Skeletal muscle cell (primary cell): ENCODE data around the gene HPD.
A peak's percentile ranks its signal among the peaks of the same experiment; 100 is the strongest.

Experiments used
- DNase-seq: peaks from one replicate; pipeline ENCODE4 v3.0.0-alpha.2; 2010; ENCODE audit warnings: low read depth
- H3K4me3 ChIP-seq: 2 replicates; pipeline ENCODE4 v1.5.1; 2011; ENCODE audit warnings: low read depth, mild to moderate bottlenecking, control low read depth, low read length, moderate library complexity

Gene HPD

DNA sequence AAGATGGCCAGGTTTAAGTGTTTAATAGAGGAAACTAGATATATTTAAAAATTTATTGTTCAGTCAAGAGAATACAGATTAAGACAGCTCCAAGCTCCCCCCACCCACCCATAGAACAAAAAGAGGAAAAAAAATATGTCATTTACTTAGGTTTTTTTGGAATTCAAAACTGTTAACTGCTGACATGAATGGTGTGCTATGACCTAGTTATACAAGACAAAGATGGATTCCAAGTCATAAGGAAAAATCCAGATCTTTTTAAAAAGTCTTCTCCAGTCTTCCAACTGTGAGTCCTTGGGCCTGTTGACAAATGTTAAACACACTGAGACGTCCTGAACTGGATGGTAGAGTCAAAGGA is 56.2 kb downstream of the HPD start:
- H3K4me3 ChIP-seq: peak overlapping the region; percentile 75
- no peak for DNase-seq

DNA sequence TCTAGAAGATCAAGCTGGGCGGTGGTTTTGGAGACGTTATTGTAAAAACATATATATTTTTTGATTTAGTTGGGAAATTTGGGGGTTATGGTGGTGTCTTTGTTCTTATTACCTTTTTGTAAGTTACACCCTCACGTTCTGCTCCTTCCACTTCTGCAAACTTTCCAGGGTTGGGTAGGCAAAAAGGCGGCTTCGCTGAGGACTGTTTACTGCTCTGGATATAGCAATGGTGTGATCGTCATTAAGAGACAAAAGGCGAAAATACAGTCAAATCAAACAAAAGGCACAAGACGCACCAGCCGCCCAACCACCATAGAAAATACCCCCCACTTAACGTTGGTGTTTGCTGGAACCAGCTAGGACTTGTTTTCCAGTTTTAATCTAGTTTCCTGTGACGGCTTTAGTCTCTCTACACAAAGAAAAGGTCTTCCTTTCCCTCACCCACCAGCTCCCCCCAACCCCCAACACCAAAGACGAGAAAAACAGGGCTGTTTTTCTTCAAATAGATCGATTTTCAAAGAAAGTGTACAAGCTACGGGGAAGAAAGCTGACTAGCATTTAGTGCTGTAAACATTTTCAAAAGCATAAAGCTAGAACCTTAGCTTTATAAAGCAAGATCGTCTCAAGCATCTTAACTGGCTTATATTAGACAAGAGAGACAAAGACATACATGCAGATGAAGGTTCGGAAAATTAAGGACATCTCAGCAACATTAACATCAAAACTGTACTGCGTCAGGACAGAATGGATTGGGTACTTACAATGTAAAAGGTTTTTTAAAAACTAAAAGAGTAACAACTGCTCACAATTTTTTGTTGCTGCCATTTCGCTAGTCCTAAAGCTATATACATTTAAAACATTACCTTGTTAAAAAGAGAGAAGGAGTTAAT is 56.8 kb downstream of the HPD start:
- H3K4me3 ChIP-seq: peak overlapping the region; percentile 75
- DNase-seq: no peak

DNA sequence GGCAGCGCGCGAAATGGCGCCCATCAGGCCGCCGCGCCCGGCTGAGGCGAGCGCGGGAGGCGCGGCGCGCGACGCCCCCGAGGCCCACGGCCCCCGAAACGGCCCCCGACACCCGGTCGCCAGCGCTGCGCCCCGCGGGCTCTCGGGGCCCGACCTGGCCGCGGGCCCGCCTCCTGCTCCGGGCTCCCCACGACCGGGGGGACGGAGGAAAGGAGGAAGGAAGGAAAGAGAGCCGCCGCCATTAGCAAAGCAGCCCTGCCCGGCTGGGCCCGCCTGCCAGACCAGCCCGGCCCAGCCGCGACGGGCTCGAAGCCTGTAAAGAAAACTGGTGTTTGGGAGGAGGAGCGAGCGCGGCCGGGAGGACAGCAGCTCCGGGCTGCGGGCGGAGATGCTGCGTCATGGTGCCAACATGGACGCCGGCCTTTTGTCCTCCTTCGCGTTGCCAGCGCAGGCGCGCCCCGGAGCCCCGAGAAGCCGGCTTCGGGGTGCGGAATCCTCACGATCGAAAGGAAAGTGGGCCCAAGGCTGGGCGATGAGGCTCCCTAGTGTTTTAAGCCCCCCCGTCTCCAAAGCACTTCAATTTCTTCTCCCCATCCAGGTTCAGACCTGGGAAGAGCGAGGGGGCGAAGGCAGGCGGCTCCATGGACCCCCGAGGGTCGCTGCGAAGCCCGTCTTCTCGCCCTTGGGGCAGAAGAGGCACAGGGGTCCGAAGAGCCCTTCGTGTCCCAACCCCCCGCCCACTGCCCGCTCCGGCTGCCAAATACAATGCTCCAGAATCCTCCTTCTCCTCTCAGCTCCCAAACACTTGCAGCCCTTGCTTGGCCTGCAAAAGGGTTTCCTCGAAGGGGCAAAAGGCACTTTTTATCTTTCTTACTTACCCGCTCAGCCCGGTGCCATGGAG is 57.7 kb downstream of the HPD start:
- H3K4me3 ChIP-seq: peak overlapping the region; percentile 75

DNA sequence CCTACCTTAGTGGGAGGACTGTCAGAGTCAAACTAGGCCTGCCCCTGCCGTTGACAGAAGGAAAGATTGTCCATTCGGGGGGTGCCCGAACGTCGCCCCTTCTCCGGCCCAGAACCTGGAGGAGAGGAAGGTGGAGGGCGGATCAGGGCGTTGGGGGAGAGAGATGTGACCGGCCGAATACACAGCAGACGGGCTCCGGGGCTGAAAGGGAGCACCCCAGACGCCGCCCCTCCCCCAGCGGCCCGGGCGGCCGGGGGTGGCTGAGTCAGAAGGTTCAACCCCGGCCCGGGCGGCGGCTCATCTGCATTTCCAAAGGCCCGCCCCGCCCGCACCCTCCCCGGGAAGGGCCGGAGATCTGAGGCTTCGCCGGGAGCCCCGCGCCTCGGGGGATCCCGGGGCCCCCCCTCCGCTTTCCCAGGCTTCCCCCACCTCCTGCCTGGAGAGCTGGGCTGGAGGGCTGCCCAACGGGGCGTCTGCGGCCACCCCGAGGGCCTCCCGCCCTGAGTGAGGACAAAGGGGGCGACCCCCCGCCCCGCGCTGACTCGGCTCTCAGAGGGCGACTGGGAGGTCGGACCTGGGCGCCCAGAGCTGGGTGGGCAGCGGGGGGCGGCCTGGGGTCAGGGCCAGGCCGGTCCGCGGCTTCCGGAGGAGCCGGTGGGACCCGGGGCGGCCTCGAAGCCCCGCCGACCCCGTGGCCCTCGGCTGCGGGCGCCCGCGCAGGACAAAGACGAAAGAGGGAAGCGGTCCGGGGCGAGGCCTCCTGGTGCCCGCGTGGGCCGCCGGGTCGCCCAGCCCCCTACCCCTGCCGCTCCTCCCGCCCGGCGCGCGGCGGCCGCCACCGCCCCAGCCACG is 58.6 kb downstream of the HPD start:
- DNase-seq: peak; percentile 70
- H3K4me3 ChIP-seq: peak overlapping the region; percentile 51

More for the DNA sequence above, 57.7 kb downstream of the HPD start:
- no peak for DNase-seq

DNA sequence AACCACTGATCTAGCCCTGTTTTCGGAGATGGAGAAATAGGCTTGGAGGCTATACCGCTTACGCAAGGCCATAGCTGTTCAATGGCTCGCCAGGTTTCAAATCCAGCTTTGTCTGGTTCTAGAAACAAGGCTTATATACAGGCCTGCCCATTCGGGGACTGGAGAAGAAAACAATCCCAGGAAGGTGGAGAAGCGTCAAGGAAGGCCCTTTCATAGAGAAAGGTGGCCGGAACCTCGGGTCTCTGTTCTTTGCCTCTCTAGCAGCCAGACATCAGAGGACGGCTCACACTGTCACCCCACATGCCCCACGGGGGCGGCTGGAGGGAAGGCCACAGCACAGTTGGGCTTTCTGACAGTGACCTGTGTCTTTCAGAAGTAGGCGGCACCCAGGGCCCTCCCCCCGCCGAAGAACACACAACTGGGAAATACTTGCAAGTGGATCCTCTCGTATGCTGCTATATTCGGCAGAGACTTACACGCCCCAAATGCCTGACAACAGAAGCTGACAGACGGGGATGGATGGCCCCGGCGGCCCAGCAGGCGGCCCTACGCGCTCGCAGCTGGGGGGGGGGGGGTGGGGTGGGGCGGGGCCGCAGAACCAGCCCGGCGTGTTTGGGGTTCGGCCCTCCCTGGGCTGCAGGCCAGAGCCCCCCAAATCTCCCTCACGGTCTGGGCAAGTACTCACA is 59.4 kb downstream of the HPD start:
- DNase-seq: no peak
- H3K4me3 ChIP-seq: peak overlapping the region; percentile 51

DNA sequence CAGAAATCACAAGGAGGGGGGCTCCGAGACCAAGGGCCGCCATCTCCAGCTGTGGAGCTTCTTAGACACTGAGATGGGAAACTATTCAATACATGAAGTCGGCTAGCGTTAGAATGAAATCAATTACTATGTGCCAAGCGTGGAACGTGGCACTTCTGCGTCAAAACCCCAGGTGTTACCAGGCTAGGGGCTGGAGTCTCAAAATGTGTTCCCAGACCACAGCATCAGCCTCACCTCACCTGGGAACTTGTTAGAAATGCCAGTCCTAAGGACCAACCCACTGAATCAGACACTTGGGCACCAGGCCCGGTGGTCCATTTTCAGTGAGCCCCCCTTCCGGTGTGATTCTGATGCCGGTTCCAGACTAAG is 59.9 kb downstream of the HPD start:
- DNase-seq: no peak
- peak overlapping the region; percentile 33 for H3K4me3 ChIP-seq

DNA sequence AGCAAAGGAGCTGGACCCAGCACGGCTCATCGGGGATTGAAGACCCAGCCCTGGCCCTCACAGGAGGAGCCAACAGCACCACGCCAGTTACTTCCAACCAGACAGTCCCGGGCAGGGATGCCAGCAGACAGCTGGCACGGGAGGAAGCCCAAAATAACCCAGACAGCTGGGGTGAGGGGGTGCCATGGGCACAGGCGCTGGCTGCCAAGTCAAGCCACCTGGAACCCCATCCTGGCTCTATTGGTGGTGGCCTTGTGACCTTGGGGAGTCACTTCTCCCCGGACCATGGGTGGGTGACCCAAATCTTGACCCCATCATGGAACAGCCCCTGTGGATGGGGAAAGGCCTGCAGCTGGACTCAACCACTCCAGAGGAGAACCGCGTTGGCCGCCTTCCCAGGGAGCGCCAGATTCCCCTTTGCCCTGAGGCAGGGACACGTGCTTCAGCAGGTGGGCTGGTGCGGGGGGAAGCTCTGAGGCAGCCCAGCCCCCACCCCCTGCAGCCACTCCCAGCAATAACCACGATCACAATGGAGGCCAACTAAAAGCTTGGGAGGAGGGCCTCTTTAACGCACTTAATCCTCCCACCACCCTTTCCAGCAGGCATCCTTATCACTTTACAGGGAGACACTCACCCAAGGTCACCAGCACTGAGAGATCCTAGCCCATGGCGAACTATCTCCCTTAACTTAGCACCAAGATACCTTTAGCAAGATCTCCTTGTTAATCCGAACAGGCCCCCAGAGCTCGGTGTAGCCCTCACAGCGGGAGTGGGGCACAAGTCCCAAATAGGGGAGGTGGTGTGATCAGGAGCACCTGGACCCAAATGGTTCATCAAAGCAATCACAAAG is 60.5 kb downstream of the HPD start:
- DNase-seq: no peak
- H3K4me3 ChIP-seq: peak overlapping the region; percentile 33

DNA sequence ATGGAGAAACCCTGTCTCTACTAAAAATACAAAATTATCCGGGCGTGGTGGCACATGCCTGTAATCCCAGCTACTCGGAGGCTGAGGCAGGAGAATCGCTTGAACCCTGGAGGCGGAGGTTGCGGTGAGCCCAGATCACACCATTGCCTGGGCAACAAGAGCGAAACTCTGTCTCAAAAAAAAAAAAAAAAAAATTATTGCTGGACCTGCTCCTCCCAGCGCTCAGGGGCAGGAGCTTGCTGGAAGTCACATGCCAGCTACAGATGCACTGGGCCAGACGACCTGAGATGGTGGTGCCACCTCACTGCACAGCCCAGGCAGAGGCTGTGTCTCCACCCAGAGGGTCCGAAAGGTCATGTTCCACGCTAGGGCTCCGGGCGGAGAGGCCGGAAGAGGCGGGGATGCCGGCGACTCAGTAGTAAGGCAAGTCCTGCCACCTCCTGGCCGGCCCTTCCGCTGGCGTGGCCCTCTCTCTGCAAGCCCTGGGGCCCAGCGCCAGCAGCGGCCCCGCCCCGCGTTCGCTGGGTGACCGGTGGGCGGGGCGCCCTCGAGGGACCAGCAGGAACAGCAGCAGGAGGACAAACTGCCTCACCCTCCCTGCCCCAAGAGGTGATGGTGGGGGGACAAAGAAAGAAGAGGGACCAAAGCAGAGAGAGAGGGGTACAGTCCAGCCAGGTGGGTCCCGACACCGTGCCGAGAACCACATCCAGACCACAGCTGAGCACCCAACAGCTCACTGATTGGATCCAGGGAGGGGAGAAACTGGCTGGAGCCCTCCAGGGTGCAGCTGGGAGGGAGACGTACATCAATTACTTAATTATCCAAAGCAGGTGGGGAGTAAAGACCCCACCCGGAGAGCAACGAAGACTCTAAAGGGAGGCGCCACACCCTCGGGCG is 61.6 kb downstream of the HPD start:
- H3K4me3 ChIP-seq: no peak overlapping the region
- no peak for DNase-seq

DNA sequence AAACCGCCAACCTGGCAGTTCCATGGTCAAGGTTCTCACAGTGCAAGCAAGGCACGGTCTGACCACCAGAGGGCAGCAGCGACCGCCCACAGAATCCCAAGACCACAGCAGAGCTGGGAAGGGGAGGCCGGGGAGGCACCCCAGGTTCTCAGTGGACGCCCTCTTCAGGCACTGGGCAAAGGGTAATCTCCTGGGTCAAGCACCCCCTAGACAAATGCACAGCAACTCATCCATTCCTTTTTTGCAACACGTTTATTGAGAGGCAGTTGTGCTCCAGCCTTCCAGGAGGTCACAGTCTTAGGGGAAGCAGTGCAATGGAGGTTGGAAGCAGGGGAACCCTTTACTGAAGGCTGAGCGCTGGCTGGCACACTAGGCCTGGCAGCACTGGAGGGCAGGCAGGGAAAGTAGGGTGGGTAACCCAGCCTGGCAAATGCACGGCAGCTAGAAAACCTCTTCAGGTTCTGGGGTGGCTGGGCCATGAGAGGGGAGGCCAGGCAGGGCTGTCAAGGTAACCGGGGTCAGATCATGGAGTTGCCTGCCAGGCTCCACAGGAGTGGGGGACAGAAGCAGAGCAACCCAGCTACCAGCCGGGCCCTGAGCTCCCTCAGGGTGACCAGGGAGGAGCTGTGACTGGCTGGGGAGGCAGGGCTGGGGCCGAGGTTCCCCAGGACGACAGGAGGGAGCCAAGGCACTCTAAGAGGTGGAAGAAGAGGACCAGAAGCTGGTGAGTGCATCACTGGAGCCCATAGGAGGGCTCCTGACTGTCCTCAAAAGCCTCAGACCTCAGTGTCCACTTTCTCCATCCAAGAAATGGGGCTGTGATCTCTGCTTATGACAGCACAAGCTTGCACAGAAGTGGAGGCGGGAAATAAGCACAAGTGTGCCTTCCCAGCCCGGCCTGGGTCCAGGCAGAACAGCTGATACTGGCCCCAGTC is 63.4 kb downstream of the HPD start:
- no peak for DNase-seq
- H3K4me3 ChIP-seq: peak overlapping the region; percentile 23

DNA sequence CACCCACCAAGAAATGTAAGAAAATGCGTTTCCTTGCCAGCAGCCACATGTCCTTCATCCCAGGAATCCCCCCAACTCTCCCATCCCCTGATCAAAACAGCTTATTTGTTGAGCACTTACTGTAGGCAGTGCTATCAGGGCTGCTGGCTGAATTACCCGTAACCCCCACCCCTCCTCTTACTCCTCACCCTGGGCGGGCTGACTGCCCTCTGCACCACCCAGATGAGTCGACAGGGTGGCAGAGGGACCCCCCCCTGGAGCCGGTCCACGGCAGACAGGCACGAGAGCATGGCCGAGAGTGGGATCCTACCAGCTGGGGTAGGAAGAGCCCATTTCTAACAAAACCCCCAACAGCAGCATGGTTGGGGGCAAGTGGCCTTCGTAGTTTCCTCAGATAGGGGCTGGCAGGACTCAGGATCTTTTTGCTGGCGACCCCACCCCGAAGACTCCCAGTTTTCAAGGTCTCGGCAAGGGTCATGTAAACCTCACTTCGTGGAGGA is 64.1 kb downstream of the HPD start:
- peak overlapping the region; percentile 23 for H3K4me3 ChIP-seq
- no peak for DNase-seq

DNA sequence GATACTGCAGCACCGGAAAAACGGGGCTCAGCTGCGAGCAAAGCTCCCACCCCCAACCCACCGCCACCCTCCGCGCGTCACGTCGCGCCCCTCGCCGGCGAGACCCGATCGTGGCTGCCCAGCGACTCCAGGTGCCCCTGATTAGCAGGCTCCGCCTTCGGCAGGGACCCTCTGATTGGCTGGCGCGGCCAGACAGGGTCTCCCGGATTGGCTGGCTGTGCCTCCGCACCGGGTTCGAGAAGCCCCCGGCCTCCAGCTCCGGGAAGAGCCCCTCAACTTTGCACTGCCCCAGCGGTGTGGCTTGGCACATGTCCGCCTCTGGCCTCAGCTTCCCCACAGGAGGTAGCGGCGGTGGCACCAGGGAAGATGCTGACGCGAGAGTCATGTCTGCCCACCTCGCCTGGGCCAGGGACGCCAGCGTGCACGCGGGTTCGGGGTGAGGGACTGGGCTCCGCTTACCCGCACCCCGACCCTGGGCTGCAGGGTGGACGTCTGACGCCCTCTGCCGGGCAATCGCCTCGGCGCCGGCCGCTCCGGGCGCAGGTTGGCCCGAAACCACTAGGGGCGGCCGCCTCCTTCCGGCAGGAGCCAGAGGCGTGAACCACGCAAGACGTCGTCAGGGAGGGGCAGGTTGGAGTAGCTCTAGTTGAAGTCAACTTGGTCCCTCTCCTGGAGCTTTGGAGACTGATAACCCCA is 64.7 kb downstream of the HPD start:
- peak; percentile 67 for DNase-seq
- H3K4me3 ChIP-seq: peak overlapping the region; percentile 53

DNA sequence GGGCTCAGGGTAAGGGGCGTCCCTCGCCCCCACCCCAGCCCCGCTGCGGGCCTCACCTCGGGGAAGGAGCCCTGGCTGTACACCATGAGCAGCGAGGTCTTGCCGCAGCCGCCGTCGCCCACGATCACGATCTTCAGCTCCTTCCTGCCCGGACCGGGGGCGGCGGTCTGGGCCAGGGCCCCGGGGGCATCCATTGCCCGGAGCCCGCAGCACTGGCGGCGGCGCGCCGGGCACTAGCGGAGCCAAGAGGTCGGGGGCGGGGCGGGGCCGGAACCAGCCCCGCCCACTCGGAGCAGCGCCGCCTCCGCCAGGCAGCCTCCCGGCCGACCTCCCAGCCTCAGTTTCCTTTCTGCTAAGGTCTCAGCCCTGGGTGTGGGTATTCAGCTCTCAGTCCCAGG is 65.2 kb downstream of the HPD start, which contains the start of gene RHOF:
Gene RHOF (minus strand): TSS at position 249 of the 398 bp plus-strand sequence. CDS start 55 bp downstream, at position 194.
- no peak for DNase-seq
- peak within 1 kb of the TSS; percentile 53 for H3K4me3 ChIP-seq

DNA sequence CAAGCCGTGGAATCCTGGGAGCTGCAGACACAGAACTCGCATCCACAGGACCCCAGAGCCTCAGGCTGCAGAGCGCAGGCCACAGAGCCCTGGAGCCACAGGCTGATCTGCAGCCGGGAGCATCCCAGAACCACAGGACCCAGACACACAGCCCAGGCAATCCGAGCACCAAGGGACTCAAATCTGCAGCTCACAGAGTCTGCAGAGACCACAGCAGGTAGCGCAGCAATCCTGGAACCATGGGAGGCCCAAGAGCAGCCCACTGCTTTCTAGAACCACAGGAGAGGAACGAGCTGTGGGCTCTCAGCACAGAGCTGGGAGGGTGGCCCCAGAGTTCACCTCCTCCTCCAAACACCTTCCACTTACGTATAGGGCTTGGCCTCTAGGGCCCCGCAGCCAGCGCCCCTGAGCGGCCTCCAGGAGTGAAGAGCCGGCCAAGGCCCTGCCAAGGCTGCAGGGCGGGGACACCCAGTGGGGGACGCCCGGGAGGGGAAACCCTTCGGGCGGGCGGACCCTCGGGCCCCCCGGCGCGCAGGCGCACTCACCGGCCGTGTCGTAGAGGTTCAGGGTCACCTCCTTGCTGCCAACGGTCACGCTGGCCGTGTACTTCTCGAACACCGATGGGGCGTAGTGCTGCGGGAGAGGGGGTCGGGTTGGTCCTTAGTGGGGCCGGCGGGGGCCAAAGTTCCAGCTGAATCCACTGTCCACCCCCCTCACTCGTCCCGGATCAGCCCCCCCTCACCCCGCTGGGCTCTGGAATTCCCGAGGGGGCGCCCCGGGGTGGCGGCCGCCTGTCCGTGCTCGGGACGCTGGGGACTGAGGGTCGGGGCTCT is 65.8 kb downstream of the HPD start:
- peak overlapping the region; percentile 53 for H3K4me3 ChIP-seq
- no peak for DNase-seq

DNA sequence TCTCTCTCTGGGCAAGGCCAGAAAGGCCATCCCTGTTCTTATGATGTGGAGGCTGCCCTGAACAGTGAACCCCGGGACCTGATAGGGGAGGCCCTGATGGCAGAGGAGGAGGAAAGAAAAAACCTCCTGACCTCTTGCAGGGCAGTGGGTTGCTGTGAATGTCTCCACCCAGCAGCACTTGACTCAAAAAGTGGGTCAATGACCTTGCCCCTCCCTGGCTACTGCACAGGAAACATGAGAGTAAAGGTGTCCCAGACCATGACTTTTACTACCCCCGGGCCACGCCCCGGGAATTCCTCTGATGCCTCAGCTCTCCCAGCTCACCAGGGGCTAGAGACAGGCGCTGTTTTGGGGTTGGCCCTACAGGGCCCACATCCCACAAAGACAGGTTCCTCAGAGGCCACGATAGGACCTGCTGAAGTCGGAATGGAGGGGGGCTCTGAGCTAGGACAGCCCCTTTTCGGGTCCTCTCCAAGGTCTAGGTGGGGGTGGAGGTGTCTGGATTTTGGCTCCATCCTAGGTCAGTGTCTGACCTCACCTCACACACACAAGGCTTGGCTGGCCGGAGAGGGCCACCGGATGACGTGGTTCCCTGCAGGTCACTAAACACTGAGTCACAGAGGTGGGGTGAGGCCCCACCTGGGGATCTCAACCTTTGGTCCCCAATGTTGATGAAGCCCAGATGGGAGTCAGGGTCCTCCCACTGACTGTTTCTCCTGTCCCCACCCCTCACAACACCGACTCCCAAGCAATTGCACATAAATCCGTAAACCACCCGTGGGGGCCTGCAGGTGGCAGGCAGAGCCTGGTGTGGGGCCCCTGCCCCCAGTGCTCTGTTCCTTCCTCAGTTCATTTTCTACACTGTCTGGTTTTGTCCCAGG is 66.7 kb downstream of the HPD start:
- H3K4me3 ChIP-seq: no peak overlapping the region
- DNase-seq: no peak
